ENCODE measurements around the gene COL10A1. TPM values are rescaled to one million over a fixed set of nuclear protein-coding genes. Genes with fewer than 3 reads are reported as not detected.

The COL10A1 gene
- polyA plus RNA-seq, 2 of the 4 experiments (the other 2 are of a cell fraction): not detected

GRCh38 chr6:116074732-116075390, 51.1 kb downstream of the COL10A1 start:
- ChIA-PET CTCF (interaction anchor here (1.3 to 3.9 kb wide), 2 partner anchors 14 to 22 kb away, joined by 6 to 15 read pairs; partner anchors contain the start of gene FRK), POLR2A (interaction anchor here (1.2 kb wide), 1 partner anchor 26 kb away, joined by 5 read pairs; the partner anchor contains the start of gene NT5DC1)
- Histone ChIP-seq H3K4me3 (no peak overlapping the region), H3K9me3 (no peaks in the 10 kb centered on the region), H3K4me2 (peak overlapping the region; percentile 74), H3K4me1 (peaks cover 45% of the 10 kb centered on the region), H3K27ac (peak overlapping the region; percentile 38 to 49; a peak in 5 of 6 replicates)
- DNase-seq (ENCODE audit: low read depth in 1 of 2, low spot score in 1 of 2) (no peak), ATAC-seq (no peak), FAIRE-seq (no peak)
- TF ChIP-seq FOSL2 (IDR thresholded peaks at IDR 0.05) (no peak), FOSL2 (CRISPR knock-in tag; IDR thresholded peaks at IDR 0.05) (no peak), HES2 (IDR thresholded peaks at IDR 0.05) (no peak), MAX (IDR thresholded peaks at IDR 0.05) (no peak), FOXS1 (CRISPR knock-in tag; IDR thresholded peaks at IDR 0.05) (no peak), CEBPB (IDR thresholded peaks at IDR 0.05) (no peak), POLR2A (IDR thresholded peaks at IDR 0.05; ENCODE audit: low read length) (no peak), PHF8 (IDR thresholded peaks at IDR 0.05; ENCODE audit: borderline replicate concordance, low read depth) (no peak), ELK1 (IDR thresholded peaks at IDR 0.05; ENCODE audit: low read depth, low read length) (no peak), ESRRA (IDR thresholded peaks at IDR 0.05; ENCODE audit: borderline replicate concordance, low read length) (no peak), RARB (CRISPR knock-in tag; IDR thresholded peaks at IDR 0.05) (no peak), BCL3 (IDR thresholded peaks at IDR 0.05) (no peak), CBX2 (IDR thresholded peaks at IDR 0.05; ENCODE audit: borderline replicate concordance, low read depth) (no peak)
- 91% methylated on average over 2 of the region's 2 CpGs for WGBS (ENCODE audit: missing lambda C conversion rate)

- FAIRE-seq (no peak), DNase-seq (ENCODE audit: low read depth in 1 of 2, low spot score in 1 of 2) (peak; percentile 14 to 39), ATAC-seq (peak; percentile 71 to 81)
- Histone ChIP-seq H3K9me3 (no peaks in the 10 kb centered on the region), H3K4me1 (peaks cover 45% of the 10 kb centered on the region), H3K4me2 (peak overlapping the region; percentile 74), H3K27ac (peak overlapping the region; percentile 60 to 67), H3K4me3 (no peak overlapping the region)
- POLR2A ChIA-PET: interaction anchor here (0.7 to 1.2 kb wide), 2 partner anchors 13 to 27 kb away, joined by 4 to 5 read pairs; partner anchors contain the start of genes FRK and NT5DC1
- TF ChIP-seq JUNB (IDR thresholded peaks at IDR 0.05): peak; percentile 58; the same call in 1 of the 2 replicates
- peak; percentile 74 for TF ChIP-seq FOSL2 (IDR thresholded peaks at IDR 0.05)
- TF ChIP-seq FOSL2 (CRISPR knock-in tag; IDR thresholded peaks at IDR 0.05): peak; percentile 90
- TF ChIP-seq ZFP36 (IDR thresholded peaks at IDR 0.05; ENCODE audit: borderline replicate concordance, partially characterized antibody): no peak
- CTCF ChIA-PET: interaction anchor here (0.8 to 1.3 kb wide), 4 partner anchors 11 to 27 kb away, joined by 3 to 6 read pairs (median 4); partner anchors contain the start of genes FRK and NT5DC1
- 7% methylated on average over 2 of the region's 2 CpGs for WGBS (ENCODE audit: missing lambda C conversion rate)
These were observed 52.0 kb downstream of the COL10A1 start for GRCh38 chr6:116073765-116074440.

- Histone ChIP-seq H3K4me2 (peak overlapping the region; percentile 32; the same call in 2 of the 3 replicates), H3K4me3 (no peak overlapping the region), H3K27ac (peak overlapping the region; percentile 32 to 70; a peak in 5 of 6 replicates), H3K4me1 (peaks cover 45% of the 10 kb centered on the region), H3K9me3 (no peaks in the 10 kb centered on the region)
- 40% methylated on average over 1 of the region's 1 CpG for WGBS (ENCODE audit: missing lambda C conversion rate)
- DNase-seq (ENCODE audit: low read depth in 1 of 2, low spot score in 1 of 2): no peak
- POLR2A ChIA-PET: no interaction called here
- CTCF ChIA-PET: no interaction called here
- FAIRE-seq: no peak
- no peak for TF ChIP-seq ZNF302 (CRISPR knock-in tag; IDR thresholded peaks at IDR 0.05)
- TF ChIP-seq CEBPB (IDR thresholded peaks at IDR 0.05): 0 out of 4 replicates have a peak, but pooled peaks of 1 of the 2 experiments have one; percentile 5
- no peak for ATAC-seq
These were observed 53.6 kb downstream of the COL10A1 start for GRCh38 chr6:116072368-116072767.

Data from A549 (cell line).